PC-3 (cell line): ENCODE data around the gene RFTN1.

Experiments used
- EZH2 ChIP-seq: fragments of 300-600 bp; sonication (generic); IDR thresholded peaks from one replicate; pipeline ENCODE4 v1.6.1; 2017; ENCODE audit warnings: antibody characterized with exemption, mild to moderate bottlenecking, low read length; ENCODE audit not compliant: unreplicated experiment
- EZH2phosphoT487 ChIP-seq: fragments of 300-600 bp; sonication (generic); IDR thresholded peaks from 2 replicates; pipeline ENCODE4 v1.6.1; 2018; ENCODE audit warnings: mild to moderate bottlenecking, antibody characterized with exemption, low read length, borderline replicate concordance
- TF ChIP-seq, protein P1 (sequence below): fragments of 300-600 bp; sonication (generic); conservative IDR thresholded peaks from 2 replicates; pipeline ENCODE4 v1.5.1; 2017; ENCODE audit warnings: antibody characterized with exemption, low read depth, mild to moderate bottlenecking, low read length

GRCh38 chr3:16374047-16374934, 139.2 kb downstream of the RFTN1 start:
- TF ChIP-seq EZH2: no peak
- TF ChIP-seq, protein P1, sequence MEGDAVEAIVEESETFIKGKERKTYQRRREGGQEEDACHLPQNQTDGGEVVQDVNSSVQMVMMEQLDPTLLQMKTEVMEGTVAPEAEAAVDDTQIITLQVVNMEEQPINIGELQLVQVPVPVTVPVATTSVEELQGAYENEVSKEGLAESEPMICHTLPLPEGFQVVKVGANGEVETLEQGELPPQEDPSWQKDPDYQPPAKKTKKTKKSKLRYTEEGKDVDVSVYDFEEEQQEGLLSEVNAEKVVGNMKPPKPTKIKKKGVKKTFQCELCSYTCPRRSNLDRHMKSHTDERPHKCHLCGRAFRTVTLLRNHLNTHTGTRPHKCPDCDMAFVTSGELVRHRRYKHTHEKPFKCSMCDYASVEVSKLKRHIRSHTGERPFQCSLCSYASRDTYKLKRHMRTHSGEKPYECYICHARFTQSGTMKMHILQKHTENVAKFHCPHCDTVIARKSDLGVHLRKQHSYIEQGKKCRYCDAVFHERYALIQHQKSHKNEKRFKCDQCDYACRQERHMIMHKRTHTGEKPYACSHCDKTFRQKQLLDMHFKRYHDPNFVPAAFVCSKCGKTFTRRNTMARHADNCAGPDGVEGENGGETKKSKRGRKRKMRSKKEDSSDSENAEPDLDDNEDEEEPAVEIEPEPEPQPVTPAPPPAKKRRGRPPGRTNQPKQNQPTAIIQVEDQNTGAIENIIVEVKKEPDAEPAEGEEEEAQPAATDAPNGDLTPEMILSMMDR: no peak
- TF ChIP-seq EZH2phosphoT487: no peak
